Rectal smooth muscle tissue (tissue), 1 donor: Measurements from ENCODE around the gene SH2D7.

Source experiments
- H3K27ac ChIP-seq: one replicate; pipeline ENCODE4 v1.7.0; 2013; ENCODE audit warnings: low read depth, low read length, inconsistent platforms
- H3K27me3 ChIP-seq: one replicate; pipeline ENCODE4 v1.7.0; 2013; ENCODE audit warnings: low read length; ENCODE audit not compliant: control insufficient read depth, insufficient read depth
- H3K36me3 ChIP-seq: one replicate; pipeline ENCODE4 v1.7.0; 2013; ENCODE audit warnings: low read length; ENCODE audit not compliant: control insufficient read depth, insufficient read depth
- H3K4me1 ChIP-seq: one replicate; pipeline ENCODE4 v1.7.0; 2013; ENCODE audit warnings: low read length; ENCODE audit not compliant: control insufficient read depth, insufficient read depth
- H3K4me3 ChIP-seq: one replicate; pipeline ENCODE4 v1.7.0; 2013; ENCODE audit warnings: low read length
- H3K9ac ChIP-seq: one replicate; pipeline ENCODE4 v1.7.0; 2013; ENCODE audit warnings: low read length

Gene SH2D7

GRCh38 chr15:78092261-78093041, at the start of gene SH2D7:
Gene SH2D7 (plus strand): TSS chr15:78092561. CDS start chr15:78092585, 24 bp downstream.
- Histone ChIP-seq H3K4me1 (peaks cover 8% of the 10 kb centered on the region), H3K27me3 (no peaks in the 10 kb centered on the region), H3K27ac (peak within 1 kb of the TSS; percentile 35), H3K4me3 (no peak within 1 kb of the TSS), H3K36me3 (no peaks in the 10 kb centered on the region), H3K9ac (no peak within 1 kb of the TSS)

- Histone ChIP-seq H3K9ac (no peak overlapping the region), H3K27me3 (no peaks in the 10 kb centered on the region), H3K4me1 (peaks cover 10% of the 10 kb centered on the region), H3K4me3 (no peak overlapping the region), H3K36me3 (peaks cover 7% of the 10 kb centered on the region), H3K27ac (peak overlapping the region; percentile 24)
These were observed 47.8 kb upstream of the SH2D7 start for GRCh38 chr15:78044407-78045155.

GRCh38 chr15:78045189-78045588, 47.2 kb upstream of the SH2D7 start:
- no peak overlapping the region for H3K9ac ChIP-seq
- no peaks in the 10 kb centered on the region for H3K27me3 ChIP-seq
- H3K4me1 ChIP-seq: peaks cover 16% of the 10 kb centered on the region
- H3K36me3 ChIP-seq: peaks cover 7% of the 10 kb centered on the region
- no peak overlapping the region for H3K4me3 ChIP-seq
- no peak overlapping the region for H3K27ac ChIP-seq

GRCh38 chr15:78046796-78047341, 45.5 kb upstream of the SH2D7 start:
- no peaks in the 10 kb centered on the region for H3K27me3 ChIP-seq
- peaks cover 19% of the 10 kb centered on the region for H3K4me1 ChIP-seq
- H3K4me3 ChIP-seq: no peak overlapping the region
- H3K9ac ChIP-seq: no peak overlapping the region
- H3K27ac ChIP-seq: peak overlapping the region; percentile 25
- H3K36me3 ChIP-seq: peaks cover 6% of the 10 kb centered on the region

GRCh38 chr15:78047761-78048627, 44.4 kb upstream of the SH2D7 start:
- Histone ChIP-seq H3K27ac (peak overlapping the region; percentile 25), H3K4me3 (no peak overlapping the region), H3K4me1 (peaks cover 19% of the 10 kb centered on the region), H3K36me3 (peaks cover 3% of the 10 kb centered on the region), H3K27me3 (no peaks in the 10 kb centered on the region), H3K9ac (no peak overlapping the region)

GRCh38 chr15:78048628-78048920, 43.8 kb upstream of the SH2D7 start:
- peaks cover 8% of the 10 kb centered on the region for H3K36me3 ChIP-seq
- H3K27me3 ChIP-seq: no peaks in the 10 kb centered on the region
- peaks cover 19% of the 10 kb centered on the region for H3K4me1 ChIP-seq
- H3K9ac ChIP-seq: no peak overlapping the region
- peak overlapping the region; percentile 11 for H3K27ac ChIP-seq
- H3K4me3 ChIP-seq: no peak overlapping the region

GRCh38 chr15:78049691-78050440, 42.5 kb upstream of the SH2D7 start:
- Histone ChIP-seq H3K27ac (no peak overlapping the region), H3K4me3 (no peak overlapping the region), H3K36me3 (peaks cover 6% of the 10 kb centered on the region), H3K9ac (no peak overlapping the region), H3K4me1 (peaks cover 15% of the 10 kb centered on the region), H3K27me3 (no peaks in the 10 kb centered on the region)

- H3K9ac ChIP-seq: no peak overlapping the region
These were observed 41.9 kb upstream of the SH2D7 start for GRCh38 chr15:78050441-78050809.

GRCh38 chr15:78050826-78051225, 41.5 kb upstream of the SH2D7 start:
- Histone ChIP-seq H3K4me1 (peaks cover 18% of the 10 kb centered on the region), H3K4me3 (no peak overlapping the region), H3K36me3 (peaks cover 6% of the 10 kb centered on the region), H3K27me3 (no peaks in the 10 kb centered on the region), H3K9ac (no peak overlapping the region), H3K27ac (no peak overlapping the region)

More at GRCh38 chr15:78050441-78050809, 41.9 kb upstream of the SH2D7 start:
- Histone ChIP-seq H3K4me1 (peaks cover 18% of the 10 kb centered on the region), H3K27me3 (no peaks in the 10 kb centered on the region), H3K4me3 (no peak overlapping the region), H3K27ac (no peak overlapping the region), H3K36me3 (peaks cover 6% of the 10 kb centered on the region)

GRCh38 chr15:78051596-78051995, 40.8 kb upstream of the SH2D7 start:
- peaks cover 18% of the 10 kb centered on the region for H3K4me1 ChIP-seq
- H3K27ac ChIP-seq: no peak overlapping the region
- no peak overlapping the region for H3K4me3 ChIP-seq
- H3K27me3 ChIP-seq: no peaks in the 10 kb centered on the region
- H3K36me3 ChIP-seq: peaks cover 6% of the 10 kb centered on the region
- H3K9ac ChIP-seq: no peak overlapping the region

GRCh38 chr15:78052001-78052401, 40.4 kb upstream of the SH2D7 start:
- peaks cover 6% of the 10 kb centered on the region for H3K36me3 ChIP-seq
- H3K4me1 ChIP-seq: peaks cover 21% of the 10 kb centered on the region
- H3K27me3 ChIP-seq: no peaks in the 10 kb centered on the region
- H3K9ac ChIP-seq: no peak overlapping the region
- H3K27ac ChIP-seq: no peak overlapping the region
- no peak overlapping the region for H3K4me3 ChIP-seq
